BJ (cell line): ENCODE results near the gene SNRK. TPM values are rescaled to one million over a fixed set of nuclear protein-coding genes. Genes with fewer than 3 reads are reported as not detected.

Experiments used
- CTCF ChIA-PET: fragments of 350-600 bp; formaldehyde crosslinking; extraction: SDS; loops from one replicate; lab custom pipeline; 2021; ENCODE audit warnings: antibody characterized with exemption, inconsistent platforms; lab: Yijun Ruan, JAX
- POLR2A ChIA-PET: fragments of 300-600 bp; sonication (Branson Sonifier 250); formaldehyde crosslinking; extraction: SDS; loops from one replicate; lab custom pipeline; 2021; ENCODE audit warnings: antibody characterized with exemption; lab: Charles Lee
- DNase-seq: peaks from one replicate; pipeline ENCODE4 v3.0.0-alpha.2; 2011; ENCODE audit warnings: low read depth
- H3K27me3 ChIP-seq: 2 replicates; pipeline ENCODE4 v1.6.0; 2011; ENCODE audit warnings: low read length; ENCODE audit not compliant: control insufficient read depth, insufficient read depth
- H3K36me3 ChIP-seq: 2 replicates; pipeline ENCODE4 v1.5.1; 2011; ENCODE audit warnings: low read length; ENCODE audit not compliant: control insufficient read depth, insufficient read depth
- H3K4me3 ChIP-seq: 2 replicates; pipeline ENCODE4 v1.5.1; 2011; ENCODE audit warnings: low read depth, mild to moderate bottlenecking, control low read depth, low read length
- CTCF ChIP-seq: IDR thresholded peaks from 2 replicates; pipeline ENCODE4 v1.5.1; 2011; ENCODE audit warnings: low read depth, mild to moderate bottlenecking, control low read depth, inconsistent platforms, low read length, moderate library complexity; ENCODE audit not compliant: insufficient read depth
- polyA plus RNA-seq: library from polyadenylated mRNA; depleted of rRNA; stranded (reverse); fragments of >200 nt; gene quantifications from 2 replicates; pipeline ENCODE4 v1.2.3, GENCODE V29; 2011

SNRK gene
- polyA plus RNA-seq, 1 experiment, result 11.5 TPM

- DNase-seq, result no peak
- ChIA-PET POLR2A (no interaction called here), CTCF (interaction anchor here (0.9 kb wide), 1 partner anchor 11 kb away, joined by 3 read pairs; no protein-coding TSS in a partner anchor)
- no peak overlapping the region for H3K4me3 ChIP-seq
- no peaks in the 10 kb centered on the region; the same call in none of the 2 replicates for H3K36me3 ChIP-seq
- no peaks in the 10 kb centered on the region for H3K27me3 ChIP-seq
- no peak for TF ChIP-seq CTCF
These were observed 78.6 kb downstream of the SNRK start for GRCh38 chr3:43364926-43365325.

- no peak overlapping the region for H3K4me3 ChIP-seq
- H3K27me3 ChIP-seq, result no peaks in the 10 kb centered on the region
- H3K36me3 ChIP-seq, result no peaks in the 10 kb centered on the region; the same call in none of the 2 replicates
- POLR2A ChIA-PET, result no interaction called here
- DNase-seq, result no peak
- TF ChIP-seq CTCF, result no peak
- CTCF ChIA-PET, result interaction anchor here (0.8 to 0.9 kb wide), 2 partner anchors 9 to 12 kb away, joined by 3 to 4 read pairs; no protein-coding TSS in a partner anchor
These were observed 79.4 kb downstream of the SNRK start for GRCh38 chr3:43365601-43366305.

GRCh38 chr3:43366481-43366880, 80.1 kb downstream of the SNRK start:
- Histone ChIP-seq H3K27me3 (no peaks in the 10 kb centered on the region), H3K4me3 (no peak overlapping the region), H3K36me3 (no peaks in the 10 kb centered on the region; the same call in none of the 2 replicates)
- no peak for TF ChIP-seq CTCF
- CTCF ChIA-PET, result no interaction called here
- DNase-seq, result no peak
- POLR2A ChIA-PET, result no interaction called here

GRCh38 chr3:43366885-43367284, 80.5 kb downstream of the SNRK start:
- TF ChIP-seq CTCF, result no peak
- Histone ChIP-seq H3K36me3 (no peaks in the 10 kb centered on the region; the same call in none of the 2 replicates), H3K4me3 (no peak overlapping the region), H3K27me3 (no peaks in the 10 kb centered on the region)
- no peak for DNase-seq
- ChIA-PET CTCF (no interaction called here), POLR2A (no interaction called here)

- no peaks in the 10 kb centered on the region; the same call in 1 of the 2 replicates for H3K36me3 ChIP-seq
- H3K27me3 ChIP-seq, result no peaks in the 10 kb centered on the region
- TF ChIP-seq CTCF, result no peak
- POLR2A ChIA-PET, result no interaction called here
- H3K4me3 ChIP-seq, result no peak overlapping the region
- DNase-seq, result no peak
- CTCF ChIA-PET, result no interaction called here
These were observed 83.3 kb downstream of the SNRK start for GRCh38 chr3:43369404-43370292.
